A673 (cell line): ENCODE results near the gene TLCD1. TPM values are rescaled to one million over a fixed set of nuclear protein-coding genes. Genes with fewer than 3 reads are reported as not detected.

ENCODE experiments used
- BruUV-seq: library from RNA; stranded (reverse); fragments of 400-500 nt; replicated peaks from 2 replicates; lab custom pipeline; 2021; lab: Mats Ljungman, UMichigan
- CTCF ChIA-PET: fragments of 300-600 bp; sonication (Branson Sonifier 250); formaldehyde crosslinking; loops from one replicate; lab custom pipeline; 2022; ENCODE audit warnings: antibody characterized with exemption; lab: Charles Lee
- POLR2A ChIA-PET: fragments of 300-600 bp; sonication (Branson Sonifier 250); formaldehyde crosslinking; loops from one replicate; lab custom pipeline; 2022; ENCODE audit warnings: antibody characterized with exemption; ENCODE audit not compliant: low non-redundant PET; lab: Charles Lee
- DNase-seq: peaks from one replicate; pipeline ENCODE4 v3.0.0-alpha.2; 2015; ENCODE audit warnings: low spot score
- H3K27ac ChIP-seq: fragments of 200-600 bp; sonication (generic); 2 replicates; pipeline ENCODE4 v1.5.1; 2016; ENCODE audit warnings: mixed run types, low read depth, mild to moderate bottlenecking, mixed read lengths, antibody characterized with exemption, low read length; ENCODE audit not compliant: poor library complexity, severe bottlenecking
- H3K27me3 ChIP-seq: fragments of 200-600 bp; sonication (generic); replicated peaks from 2 replicates; pipeline ENCODE4 v1.6.1; 2017; ENCODE audit warnings: mixed run types, low read depth, mild to moderate bottlenecking, mixed read lengths, antibody characterized with exemption, low read length; ENCODE audit not compliant: insufficient read depth, poor library complexity
- H3K36me3 ChIP-seq: fragments of 200-600 bp; sonication (generic); 2 replicates; pipeline ENCODE4 v1.6.1; 2016; ENCODE audit warnings: mixed run types, mild to moderate bottlenecking, mixed read lengths, antibody characterized with exemption, low read length; ENCODE audit not compliant: insufficient read depth, poor library complexity, severe bottlenecking
- H3K4me1 ChIP-seq: fragments of 200-600 bp; sonication (generic); 2 replicates; pipeline ENCODE4 v1.6.1; 2017; ENCODE audit warnings: mixed run types, mild to moderate bottlenecking, mixed read lengths, antibody characterized with exemption, low read length; ENCODE audit not compliant: insufficient read depth, poor library complexity, severe bottlenecking
- H3K4me3 ChIP-seq: fragments of 200-600 bp; sonication (generic); 2 replicates; pipeline ENCODE4 v1.5.1; 2016; ENCODE audit warnings: low read depth, mixed run types, mild to moderate bottlenecking, mixed read lengths, low read length; ENCODE audit not compliant: poor library complexity, severe bottlenecking
- H3K9me3 ChIP-seq: fragments of 200-600 bp; sonication (generic); 2 replicates; pipeline ENCODE4 v1.6.1; 2016; ENCODE audit warnings: mixed run types, low read depth, mild to moderate bottlenecking, mixed read lengths, antibody characterized with exemption, low read length; ENCODE audit not compliant: poor library complexity, severe bottlenecking
- CTCF ChIP-seq: fragments of 300-800, 200-600 bp; sonication (generic); conservative IDR thresholded peaks from 2 replicates; pipeline ENCODE4 v1.5.1; 2017; ENCODE audit warnings: low read depth, mild to moderate bottlenecking, antibody characterized with exemption, low read length, moderate library complexity, mixed read lengths
- EZH2 ChIP-seq: fragments of 200-600 bp; sonication (generic); IDR thresholded peaks from 2 replicates; pipeline ENCODE4 v1.6.1; 2017; ENCODE audit warnings: borderline replicate concordance, low read depth, mild to moderate bottlenecking, mixed read lengths, antibody characterized with exemption, low read length; ENCODE audit not compliant: poor library complexity, severe bottlenecking
- intact Hi-C: fragments of 100-400 bp; cut with micrococcal nuclease; formaldehyde crosslinking; loops from one replicate; pipeline ENCODE4 v1.10.0; 2022; ENCODE audit not compliant: unreplicated experiment
- total RNA-seq: library from RNA; stranded (reverse); gene quantifications from 2 replicates; pipeline ENCODE4 v1.2.3, GENCODE V29; 2021

TLCD1 gene
- total RNA-seq, 1 experiment from 2014 or later: 3.8 TPM

GRCh38 chr17:28712705-28713415 lies 13.2 kb downstream of the TLCD1 start:
- Histone ChIP-seq H3K4me3 (no peak overlapping the region), H3K27me3 (no peaks in the 10 kb centered on the region), H3K9me3 (no peaks in the 10 kb centered on the region), H3K36me3 (peaks cover 27% of the 10 kb centered on the region), H3K4me1 (peaks cover 16% of the 10 kb centered on the region), H3K27ac (no peak overlapping the region)
- no peak for DNase-seq
- no peak for TF ChIP-seq CTCF
- no peak for TF ChIP-seq EZH2
- ChIA-PET CTCF (interaction anchor here (1.0 kb wide), 1 partner anchor 14 kb away, joined by 5 read pairs; no protein-coding TSS in a partner anchor), POLR2A (interaction anchor here (0.5 to 0.6 kb wide), 2 partner anchors 239 to 366 kb away, joined by 3 to 4 read pairs; no protein-coding TSS in a partner anchor)
- intact Hi-C loops: loop anchor here (5.0 kb wide), 1 partner anchor 51 kb away; the partner anchor contains the start of genes SDF2 and SUPT6H
- BruUV-seq: no TSS peak

GRCh38 chr17:28712032-28712704 lies 13.9 kb downstream of the TLCD1 start:
- no peak for DNase-seq
- CTCF ChIA-PET: interaction anchor here (1.0 kb wide), 1 partner anchor 15 kb away, joined by 5 read pairs; no protein-coding TSS in a partner anchor
- TF ChIP-seq EZH2 (no peak), CTCF (no peak)
- POLR2A ChIA-PET: no interaction called here
- no peak overlapping the region for H3K4me3 ChIP-seq
- BruUV-seq: no TSS peak
- H3K4me1 ChIP-seq: peaks cover 16% of the 10 kb centered on the region
- H3K9me3 ChIP-seq: no peaks in the 10 kb centered on the region
- H3K36me3 ChIP-seq: peaks cover 27% of the 10 kb centered on the region
- H3K27me3 ChIP-seq: no peaks in the 10 kb centered on the region
- no peak overlapping the region for H3K27ac ChIP-seq
- intact Hi-C loops: loop anchor here (5.0 kb wide), 1 partner anchor 50 kb away; the partner anchor contains the start of genes SDF2 and SUPT6H

- DNase-seq: no peak
- Histone ChIP-seq H3K27me3 (no peaks in the 10 kb centered on the region), H3K36me3 (peaks cover 27% of the 10 kb centered on the region), H3K4me1 (peaks cover 15% of the 10 kb centered on the region), H3K9me3 (no peaks in the 10 kb centered on the region), H3K4me3 (peak within 1 kb of the TSS; percentile 56), H3K27ac (peak within 1 kb of the TSS; percentile 85)
- no TSS peak for BruUV-seq
- POLR2A ChIA-PET: interaction anchor here (0.6 kb wide), 1 partner anchor 412 kb away, joined by 7 read pairs; no protein-coding TSS in a partner anchor
- intact Hi-C loops: loop anchor here (5.0 kb wide), 1 partner anchor 49 kb away; the partner anchor contains the start of genes SDF2 and SUPT6H
- CTCF ChIA-PET: interaction anchor here (0.6 kb wide), 1 partner anchor 8 kb away, joined by 5 read pairs; the partner anchor contains the start of gene RPL23A
- no peak for TF ChIP-seq EZH2
- no peak for TF ChIP-seq CTCF
Observed at GRCh38 chr17:28711723-28712031, 14.4 kb downstream of the TLCD1 start, which contains the start of gene PROCA1. TSS of gene PROCA1 (minus strand) at chr17:28711888. CDS start at chr17:28711660, 228 bp downstream.
